Fibroblast of lung (primary cell): ENCODE data around the gene SF3B1. TPM values are rescaled to one million over a fixed set of nuclear protein-coding genes. Genes with fewer than 3 reads are reported as not detected.
A peak's percentile ranks its signal among the peaks of the same experiment; 100 is the strongest.
"Not testable (repeated sequence)": the region's sequence is repeated elsewhere in the genome, so short reads cannot be mapped to it uniquely, and the experiment has no call there.

Experiments used
- DNase-seq, 2 donors: peaks; one replicate each; pipeline versions ENCODE4 v3.0.0 to v3.0.0-alpha.2; 2010; ENCODE audit warnings: low read depth in 2 of 2
- H2AFZ ChIP-seq: 2 replicates; pipeline ENCODE4 v1.5.1; 2012; ENCODE audit warnings: low read length, control low read depth, inconsistent platforms
- H3K27ac ChIP-seq: 2 replicates; pipeline ENCODE4 v1.5.1; 2011; ENCODE audit warnings: low read length, control low read depth; ENCODE audit not compliant: insufficient read depth
- H3K27me3 ChIP-seq: 2 replicates; pipeline ENCODE4 v1.5.1; 2011; ENCODE audit warnings: mild to moderate bottlenecking, low read length; ENCODE audit not compliant: control insufficient read depth, insufficient read depth
- H3K36me3 ChIP-seq: 2 replicates; pipeline ENCODE4 v1.5.1; 2011; ENCODE audit warnings: low read length; ENCODE audit not compliant: control insufficient read depth, insufficient read depth
- H3K4me1 ChIP-seq: 2 replicates; pipeline ENCODE4 v1.5.1; 2011; ENCODE audit warnings: low read length; ENCODE audit not compliant: control insufficient read depth, insufficient read depth; ENCODE audit errors: extremely low read depth
- H3K4me2 ChIP-seq: 2 replicates; pipeline ENCODE4 v1.5.1; 2011; ENCODE audit warnings: low read length, control low read depth; ENCODE audit not compliant: insufficient read depth; ENCODE audit errors: extremely low read depth
- H3K4me3 ChIP-seq, 4 experiments: fragments of 200-600 bp in 1 of 4; sonication (generic) in 1 of 4; replicated peaks in 1 of 4; 2 replicates each; pipeline ENCODE4 v1.5.1; 2011 to 2016; ENCODE audit warnings: low read length in 4 of 4, low read depth in 3 of 4, mild to moderate bottlenecking in 3 of 4, control low read depth in 2 of 4, inconsistent platforms in 1 of 4, mixed read lengths in 1 of 4; ENCODE audit not compliant: insufficient read depth in 1 of 4; ENCODE audit errors: control extremely low read depth in 1 of 4
- H3K79me2 ChIP-seq: 2 replicates; pipeline ENCODE4 v1.5.1; 2012; ENCODE audit warnings: mild to moderate bottlenecking, low read length, inconsistent platforms; ENCODE audit not compliant: control insufficient read depth, insufficient read depth
- H3K9ac ChIP-seq: 2 replicates; pipeline ENCODE4 v1.5.1; 2011; ENCODE audit warnings: mild to moderate bottlenecking, low read length, control low read depth; ENCODE audit not compliant: insufficient read depth
- H3K9me3 ChIP-seq: 2 replicates; pipeline ENCODE4 v1.5.1; 2012; ENCODE audit warnings: low read depth, low read length; ENCODE audit not compliant: control insufficient read depth, insufficient read depth
- H4K20me1 ChIP-seq: 2 replicates; pipeline ENCODE4 v1.5.1; 2011; ENCODE audit warnings: low read length; ENCODE audit not compliant: control insufficient read depth, insufficient read depth; ENCODE audit errors: extremely low read depth
- EZH2 ChIP-seq: IDR thresholded peaks from 2 replicates; pipeline ENCODE4 v1.5.1; 2012; ENCODE audit warnings: low read length, control low read depth, mild to moderate bottlenecking; ENCODE audit errors: missing control alignments
- polyA plus RNA-seq, 2 donors: library from polyadenylated mRNA; depleted of rRNA in 1 of 2; stranded (reverse) in 1 of 2; unstranded in 1 of 2; fragments of >200 nt; gene quantifications; 2 replicates each; pipeline ENCODE4 v1.2.1, GENCODE V29; 2011 to 2012; ENCODE audit warnings: missing spikeins in 1 of 2
- total RNA-seq: library from RNA; depleted of rRNA; stranded (reverse); fragments of >200 nt; gene quantifications from 2 replicates; pipeline ENCODE4 v1.2.1, GENCODE V29; 2014
- TF ChIP-seq, protein P1 (sequence below), 2 donors: IDR thresholded peaks in 1 of 2; conservative IDR thresholded peaks in 1 of 2; 1 replicate in 1 of 2; 2 replicates in 1 of 2; pipeline ENCODE4 v1.5.1; 2011 to 2012; ENCODE audit warnings: low read length in 2 of 2, control low read depth in 1 of 2, inconsistent platforms in 1 of 2, low read depth in 1 of 2, mild to moderate bottlenecking in 1 of 2

The SF3B1 gene
- total and polyA plus RNA-seq, 2 donors (not counting 1 experiment from before 2014, with no cell fraction given): 195 to 509 TPM

- no peaks in the 10 kb centered on the region for H3K9me3 ChIP-seq
- no peak for DNase-seq
- H2AFZ ChIP-seq: no peak overlapping the region
These were observed 48.6 kb downstream of the SF3B1 start for GRCh38 chr2:197386242-197386641.

DNA sequence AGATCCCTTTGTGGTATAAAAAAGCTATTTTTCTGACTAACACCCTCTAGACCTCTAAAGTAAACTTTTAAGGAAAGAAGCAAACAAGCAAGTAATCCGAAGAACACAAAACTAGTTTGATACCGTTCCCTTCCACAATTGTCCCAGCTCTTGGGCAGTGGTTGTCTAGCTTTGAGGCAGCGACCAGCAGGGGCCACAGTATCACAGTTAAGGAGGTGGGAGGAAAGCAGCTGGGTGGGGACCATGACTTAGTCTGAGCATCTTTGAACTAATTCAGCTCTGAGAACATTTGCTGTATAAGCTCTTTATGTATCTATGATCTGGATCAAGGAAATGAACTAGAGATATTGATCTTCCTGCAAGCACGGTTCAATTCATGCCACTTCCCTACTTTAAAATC lies 51.0 kb downstream of the SF3B1 start:
- no peak for DNase-seq
- Histone ChIP-seq H3K4me1 (peaks cover 3% of the 10 kb centered on the region), H3K36me3 (no peaks in the 10 kb centered on the region), H3K79me2 (no peaks in the 10 kb centered on the region), H4K20me1 (no peaks in the 10 kb centered on the region), H3K27me3 (no peaks in the 10 kb centered on the region), H3K9ac (no peak overlapping the region), H2AFZ (no peak overlapping the region), H3K9me3 (no peaks in the 10 kb centered on the region), H3K27ac (no peak overlapping the region), H3K4me2 (no peak overlapping the region), H3K4me3 (no peak overlapping the region)
- no peak for TF ChIP-seq EZH2
- TF ChIP-seq, protein P1, sequence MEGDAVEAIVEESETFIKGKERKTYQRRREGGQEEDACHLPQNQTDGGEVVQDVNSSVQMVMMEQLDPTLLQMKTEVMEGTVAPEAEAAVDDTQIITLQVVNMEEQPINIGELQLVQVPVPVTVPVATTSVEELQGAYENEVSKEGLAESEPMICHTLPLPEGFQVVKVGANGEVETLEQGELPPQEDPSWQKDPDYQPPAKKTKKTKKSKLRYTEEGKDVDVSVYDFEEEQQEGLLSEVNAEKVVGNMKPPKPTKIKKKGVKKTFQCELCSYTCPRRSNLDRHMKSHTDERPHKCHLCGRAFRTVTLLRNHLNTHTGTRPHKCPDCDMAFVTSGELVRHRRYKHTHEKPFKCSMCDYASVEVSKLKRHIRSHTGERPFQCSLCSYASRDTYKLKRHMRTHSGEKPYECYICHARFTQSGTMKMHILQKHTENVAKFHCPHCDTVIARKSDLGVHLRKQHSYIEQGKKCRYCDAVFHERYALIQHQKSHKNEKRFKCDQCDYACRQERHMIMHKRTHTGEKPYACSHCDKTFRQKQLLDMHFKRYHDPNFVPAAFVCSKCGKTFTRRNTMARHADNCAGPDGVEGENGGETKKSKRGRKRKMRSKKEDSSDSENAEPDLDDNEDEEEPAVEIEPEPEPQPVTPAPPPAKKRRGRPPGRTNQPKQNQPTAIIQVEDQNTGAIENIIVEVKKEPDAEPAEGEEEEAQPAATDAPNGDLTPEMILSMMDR (conservative IDR thresholded peaks at IDR 0.05 in 1 of 2, IDR thresholded peaks at IDR 0.05 in 1 of 2; ENCODE audit: low read depth in 1 of 2, low read length in 2 of 2): no peak

More at GRCh38 chr2:197386242-197386641, 48.6 kb downstream of the SF3B1 start:
- no peaks in the 10 kb centered on the region for H3K79me2 ChIP-seq
- TF ChIP-seq, protein P1 (conservative IDR thresholded peaks at IDR 0.05 in 1 of 2, IDR thresholded peaks at IDR 0.05 in 1 of 2; ENCODE audit: low read depth in 1 of 2, low read length in 2 of 2): no peak
- no peak for TF ChIP-seq EZH2
- no peaks in the 10 kb centered on the region for H3K27me3 ChIP-seq
- H3K4me1 ChIP-seq: no peaks in the 10 kb centered on the region
- peaks cover 3% of the 10 kb centered on the region for H3K36me3 ChIP-seq
- no peaks in the 10 kb centered on the region for H4K20me1 ChIP-seq
- H3K27ac ChIP-seq: no peak overlapping the region
- no peak overlapping the region for H3K4me3 ChIP-seq
- H3K9ac ChIP-seq: no peak overlapping the region
- H3K4me2 ChIP-seq: no peak overlapping the region

- H3K4me2 ChIP-seq: no peak overlapping the region
- H3K4me3 ChIP-seq: no peak overlapping the region
- no peak for DNase-seq
- H3K27me3 ChIP-seq: no peaks in the 10 kb centered on the region
- no peak overlapping the region for H3K9ac ChIP-seq
- no peaks in the 10 kb centered on the region for H3K9me3 ChIP-seq
- TF ChIP-seq EZH2: no peak
- TF ChIP-seq, protein P1 (conservative IDR thresholded peaks at IDR 0.05 in 1 of 2, IDR thresholded peaks at IDR 0.05 in 1 of 2; ENCODE audit: low read depth in 1 of 2, low read length in 2 of 2): no peak
- H3K27ac ChIP-seq: no peak overlapping the region
- H4K20me1 ChIP-seq: no peaks in the 10 kb centered on the region
- no peaks in the 10 kb centered on the region for H3K36me3 ChIP-seq
- no peaks in the 10 kb centered on the region for H3K79me2 ChIP-seq
- peaks cover 6% of the 10 kb centered on the region for H3K4me1 ChIP-seq
- H2AFZ ChIP-seq: no peak overlapping the region
These were observed 53.2 kb downstream of the SF3B1 start for GRCh38 chr2:197381641-197382040.

DNA sequence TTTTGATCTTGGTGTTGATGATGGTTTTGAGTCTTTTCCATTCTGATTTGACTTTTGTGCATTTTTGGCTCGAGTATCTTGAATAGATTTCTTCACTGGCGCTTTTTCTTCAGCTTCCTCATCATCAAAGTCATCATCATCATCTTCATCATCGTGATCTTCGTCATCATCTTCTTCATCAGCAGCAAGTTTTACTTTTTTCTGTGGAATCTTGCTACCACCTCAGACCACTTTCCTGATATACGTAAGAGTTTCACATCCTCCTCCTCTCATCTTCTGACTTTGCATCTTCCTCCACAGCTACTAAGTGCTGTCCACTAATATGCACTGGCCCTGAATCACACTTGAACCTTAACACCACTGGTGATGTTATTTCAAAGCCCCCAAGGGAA lies 54.9 kb downstream of the SF3B1 start:
- not testable (repeated sequence) for H2AFZ ChIP-seq, H3K36me3 ChIP-seq, H3K27me3 ChIP-seq, H3K9ac ChIP-seq, H4K20me1 ChIP-seq, H3K4me1 ChIP-seq, H3K27ac ChIP-seq, H3K79me2 ChIP-seq, H3K9me3 ChIP-seq, H3K4me2 ChIP-seq, H3K4me3 ChIP-seq, DNase-seq

DNA sequence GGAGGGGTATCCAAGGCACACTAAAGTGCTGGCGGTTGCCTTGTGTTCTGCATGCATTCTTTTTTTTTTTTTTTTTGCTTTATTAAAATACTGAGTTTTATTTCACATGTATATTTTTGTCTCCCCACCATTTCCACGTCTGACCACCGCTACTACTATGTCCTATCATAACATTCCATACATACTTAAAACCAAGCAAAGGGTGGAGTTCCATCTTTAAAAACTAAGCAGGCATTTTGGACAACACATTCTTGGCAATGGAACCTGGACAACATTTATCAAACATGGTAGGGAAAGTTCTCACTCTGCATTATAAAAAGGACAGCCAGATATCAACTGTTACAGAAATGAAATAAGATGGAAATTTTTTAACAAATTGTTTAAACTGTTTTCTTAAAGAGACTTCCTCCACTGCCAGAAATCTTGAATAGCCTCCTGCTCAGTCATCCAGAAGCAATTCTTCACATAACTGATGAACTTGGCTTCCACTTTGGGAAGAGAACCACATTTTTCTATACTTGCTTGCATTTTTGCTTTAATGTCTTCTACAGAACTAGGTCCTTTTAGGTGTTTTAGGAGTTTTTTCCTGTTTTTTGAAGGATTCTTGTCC lies 55.4 kb downstream of the SF3B1 start:
- not testable (repeated sequence) for H2AFZ ChIP-seq, H4K20me1 ChIP-seq
- DNase-seq: peak; percentile 25 to 79

More for the DNA sequence above, 55.4 kb downstream of the SF3B1 start:
- H3K9me3 ChIP-seq, H3K4me3 ChIP-seq, H3K27me3 ChIP-seq, H3K36me3 ChIP-seq, H3K9ac ChIP-seq, H3K79me2 ChIP-seq, H3K4me1 ChIP-seq, H3K27ac ChIP-seq, H3K4me2 ChIP-seq: not testable (repeated sequence)
